ENCODE measurements around the gene UBL4A.

The UBL4A gene

GRCh38 chrX:154477891-154478477 lies 8.4 kb downstream of the UBL4A start:
- TF ChIP-seq CTCF (IDR thresholded peaks at IDR 0.05; ENCODE audit: low read depth, low read length, missing control alignments): no peak
- peak overlapping the region; percentile 37 for H3K4me3 ChIP-seq (ENCODE audit: low read depth, low read length)
- no peak for DNase-seq (ENCODE audit: low read depth)
- in situ Hi-C loops (cut with HindIII; ENCODE audit: low sequenced_read_pairs): no loop called here

GRCh38 chrX:154476821-154477220 lies 9.6 kb downstream of the UBL4A start:
- TF ChIP-seq CTCF (IDR thresholded peaks at IDR 0.05; ENCODE audit: low read depth, low read length, missing control alignments): no peak
- DNase-seq (ENCODE audit: low read depth): no peak
- in situ Hi-C loops (cut with HindIII; ENCODE audit: low sequenced_read_pairs): no loop called here
- H3K4me3 ChIP-seq (ENCODE audit: low read depth, low read length): no peak overlapping the region

- no peak for DNase-seq (ENCODE audit: low read depth)
- in situ Hi-C loops (cut with HindIII; ENCODE audit: low sequenced_read_pairs): no loop called here
- no peak overlapping the region for H3K4me3 ChIP-seq (ENCODE audit: low read depth, low read length)
- TF ChIP-seq CTCF (IDR thresholded peaks at IDR 0.05; ENCODE audit: low read depth, low read length, missing control alignments): no peak
Observed at GRCh38 chrX:154473683-154474082, 12.7 kb downstream of the UBL4A start.

- in situ Hi-C loops (cut with HindIII; ENCODE audit: low sequenced_read_pairs): no loop called here
- H3K4me3 ChIP-seq (ENCODE audit: low read depth, low read length): no peak overlapping the region
- no peak for DNase-seq (ENCODE audit: low read depth)
- no peak for TF ChIP-seq CTCF (IDR thresholded peaks at IDR 0.05; ENCODE audit: low read depth, low read length, missing control alignments)
Observed at GRCh38 chrX:154472685-154473632, 13.5 kb downstream of the UBL4A start.

GRCh38 chrX:154471839-154472684 lies 14.4 kb downstream of the UBL4A start:
- no peak overlapping the region for H3K4me3 ChIP-seq (ENCODE audit: low read depth, low read length)
- TF ChIP-seq CTCF (IDR thresholded peaks at IDR 0.05; ENCODE audit: low read depth, low read length, missing control alignments): no peak
- DNase-seq (ENCODE audit: low read depth): no peak
- in situ Hi-C loops (cut with HindIII; ENCODE audit: low sequenced_read_pairs): no loop called here

GRCh38 chrX:154470914-154471568 lies 15.4 kb downstream of the UBL4A start:
- no peak for TF ChIP-seq CTCF (IDR thresholded peaks at IDR 0.05; ENCODE audit: low read depth, low read length, missing control alignments)
- DNase-seq (ENCODE audit: low read depth): no peak
- in situ Hi-C loops (cut with HindIII; ENCODE audit: low sequenced_read_pairs): no loop called here
- no peak overlapping the region for H3K4me3 ChIP-seq (ENCODE audit: low read depth, low read length)

All from astrocyte of the cerebellum (primary cell).